Stimulated activated CD8-positive, alpha-beta memory T cell treated with anti-CD3 and anti-CD28 coated beads, Interleukin-2, amount 100 ng/mL, for 1 hour (primary cell): ENCODE measurements around the gene AMER2.
"Not testable (repeated sequence)": the region's sequence is repeated elsewhere in the genome, so short reads cannot be mapped to it uniquely, and the experiment has no call there.

Experiments used
- DNase-seq, 2 donors: peaks; one replicate each; pipeline ENCODE4 v3.0.0-alpha.2; 2020; ENCODE audit warnings: low read depth in 2 of 2

The AMER2 gene

GRCh38 chr13:25180775-25181537, 8.9 kb upstream of the AMER2 start:
- no peak for DNase-seq

- no peak for DNase-seq
These were observed 8.0 kb upstream of the AMER2 start for GRCh38 chr13:25179832-25180774.

- DNase-seq, result no peak
These were observed 6.9 kb upstream of the AMER2 start for GRCh38 chr13:25179011-25179410.

GRCh38 chr13:25178070-25178469, 6.0 kb upstream of the AMER2 start:
- DNase-seq, result no peak

- DNase-seq, result no peak
These were observed 5.5 kb upstream of the AMER2 start for GRCh38 chr13:25177636-25178035.

- no peak for DNase-seq
These were observed 4.9 kb upstream of the AMER2 start for GRCh38 chr13:25177012-25177411.

- DNase-seq, result no peak
These were observed 3.3 kb upstream of the AMER2 start for GRCh38 chr13:25175431-25175830.

GRCh38 chr13:25175026-25175425, 2.9 kb upstream of the AMER2 start:
- no peak for DNase-seq

GRCh38 chr13:25174304-25174703, 2.2 kb upstream of the AMER2 start:
- no peak for DNase-seq

- DNase-seq, result no peak
These were observed 179 bp upstream of the AMER2 start for GRCh38 chr13:25172303-25172630.

GRCh38 chr13:25171170-25171516, 945 bp downstream of the AMER2 start:
- DNase-seq, result no peak

- no peak for DNase-seq
These were observed 1.5 kb downstream of the AMER2 start for GRCh38 chr13:25170554-25171111.

GRCh38 chr13:25169951-25170553, 2.0 kb downstream of the AMER2 start:
- DNase-seq, result no peak

GRCh38 chr13:25169356-25169755, 2.7 kb downstream of the AMER2 start:
- no peak for DNase-seq

- no peak for DNase-seq
These were observed 3.3 kb downstream of the AMER2 start for GRCh38 chr13:25168790-25169189.

- DNase-seq, result no peak
These were observed 4.5 kb downstream of the AMER2 start for GRCh38 chr13:25167382-25168174.

- no peak for DNase-seq
These were observed 5.8 kb downstream of the AMER2 start for GRCh38 chr13:25166306-25166705.

GRCh38 chr13:25165663-25166062, 6.4 kb downstream of the AMER2 start:
- no peak for DNase-seq

- DNase-seq, result not testable (repeated sequence)
These were observed 6.9 kb downstream of the AMER2 start for GRCh38 chr13:25165163-25165562.

- no peak for DNase-seq
These were observed 14.4 kb downstream of the AMER2 start for GRCh38 chr13:25157681-25158080.

- DNase-seq, result no peak
These were observed 18.4 kb downstream of the AMER2 start for GRCh38 chr13:25153736-25154135.
